ENCODE data around the gene PPIP5K2.

GRCh38 chr5:103218164-103218563 lies 98.1 kb downstream of the PPIP5K2 start:
- TF ChIP-seq CTCF (conservative IDR thresholded peaks at IDR 0.05) (no peak), EZH2 (IDR thresholded peaks at IDR 0.05; ENCODE audit: low read depth) (no peak)

Data from PC-9 (cell line).